Common myeloid progenitor, CD34-positive (primary cell): ENCODE data around the gene PVALEF.

ENCODE experiments used
- CTCF ChIA-PET: fragments of 350-600 bp; sonication (Branson Sonifier 250); formaldehyde crosslinking; loops from one replicate; lab custom pipeline; 2021; ENCODE audit warnings: antibody characterized with exemption; lab: Charles Lee
- POLR2A ChIA-PET: fragments of 350-600 bp; sonication (Branson Sonifier 250); formaldehyde crosslinking; loops from one replicate; lab custom pipeline; 2021; ENCODE audit warnings: antibody characterized with exemption; lab: Charles Lee
- DNase-seq, 3 donors: peaks; one replicate each; pipeline versions ENCODE4 v3.0.0 to v3.0.0-alpha.2; 2013
- H3K27ac ChIP-seq, 2 experiments: 1 replicate in 1 of 2; 2 replicates in 1 of 2; pipeline ENCODE4 v1.7.0; 2013; ENCODE audit warnings: inconsistent platforms in 2 of 2, low read length in 2 of 2, mild to moderate bottlenecking in 2 of 2, low read depth in 1 of 2, moderate library complexity in 1 of 2; ENCODE audit not compliant: severe bottlenecking in 2 of 2, insufficient read depth in 1 of 2, poor library complexity in 1 of 2
- H3K27me3 ChIP-seq, 5 experiments: replicated peaks in 2 of 5; 1 replicate in 3 of 5; 2 replicates in 2 of 5; pipeline versions ENCODE4 v1.6.1 to v1.7.0; 2013; ENCODE audit warnings: low read length in 4 of 5, mild to moderate bottlenecking in 2 of 5, moderate library complexity in 2 of 5, inconsistent platforms in 1 of 5; ENCODE audit not compliant: insufficient read depth in 5 of 5, control insufficient read depth in 4 of 5
- H3K36me3 ChIP-seq, 4 experiments: 1 replicate in 2 of 4; 2 replicates in 2 of 4; pipeline versions ENCODE4 v1.6.1 to v1.7.0; 2013; ENCODE audit warnings: low read length in 3 of 4, control low read depth in 1 of 4, mild to moderate bottlenecking in 1 of 4; ENCODE audit not compliant: control insufficient read depth in 4 of 4, insufficient read depth in 4 of 4
- H3K4me1 ChIP-seq, 4 experiments: 1 replicate in 3 of 4; 2 replicates in 1 of 4; pipeline versions ENCODE4 v1.6.1 to v1.7.1; 2013; ENCODE audit warnings: low read length in 3 of 4, mild to moderate bottlenecking in 3 of 4, control low read depth in 1 of 4, inconsistent platforms in 1 of 4, moderate library complexity in 1 of 4; ENCODE audit not compliant: control insufficient read depth in 4 of 4, insufficient read depth in 4 of 4; ENCODE audit errors: control extremely low read depth in 1 of 4
- H3K4me3 ChIP-seq, 7 experiments: 1 replicate in 4 of 7; 2 replicates in 3 of 7; pipeline versions ENCODE4 v1.5.1 to v1.7.0; 2013; ENCODE audit warnings: mild to moderate bottlenecking in 7 of 7, low read length in 6 of 7, moderate library complexity in 6 of 7, inconsistent platforms in 2 of 7, low read depth in 2 of 7, control low read depth in 1 of 7; ENCODE audit not compliant: insufficient read depth in 4 of 7, control insufficient read depth in 1 of 7; ENCODE audit errors: extremely low read depth in 1 of 7
- H3K9me3 ChIP-seq, 5 experiments: 1 replicate in 4 of 5; 2 replicates in 1 of 5; pipeline versions ENCODE4 v1.6.1 to v1.7.1; 2013; ENCODE audit warnings: low read length in 4 of 5, mild to moderate bottlenecking in 2 of 5, inconsistent platforms in 1 of 5, low read depth in 1 of 5, moderate library complexity in 1 of 5; ENCODE audit not compliant: control insufficient read depth in 4 of 5, insufficient read depth in 2 of 5; ENCODE audit errors: control extremely low read depth in 1 of 5
- WGBS: methylation state at CpG from one replicate; pipeline ENCODE4 v1.1.5; 2013; ENCODE audit not compliant: insufficient coverage; 5-methylcytosine and 5-hydroxymethylcytosine counted together

Gene PVALEF

GRCh38 chr17:81202318-81202717, 37.0 kb downstream of the PVALEF start:
- Histone ChIP-seq H3K27me3 (no peaks in the 10 kb centered on the region), H3K4me3 (no peak overlapping the region), H3K9me3 (no peaks in the 10 kb centered on the region), H3K27ac (no peak overlapping the region), H3K4me1 (peaks cover 0 to 13% (median 5%) of the 10 kb centered on the region in 4 experiments), H3K36me3 (peaks cover 3 to 51% (median 30%) of the 10 kb centered on the region in 4 experiments)
- ChIA-PET POLR2A (no interaction called here), CTCF (interaction anchor here (8.2 kb wide), 1 partner anchor 60 kb away, joined by 60 read pairs; no protein-coding TSS in a partner anchor)
- DNase-seq: no peak
- WGBS: 98% methylated on average over 10 of the region's 10 CpGs

GRCh38 chr17:81203136-81203535, 37.8 kb downstream of the PVALEF start:
- ChIA-PET POLR2A (no interaction called here), CTCF (interaction anchor here (1.4 to 8.2 kb wide), 2 partner anchors 57 to 61 kb away, joined by 4 to 60 read pairs; no protein-coding TSS in a partner anchor)
- no peaks in the 10 kb centered on the region for H3K9me3 ChIP-seq
- no peak overlapping the region for H3K27ac ChIP-seq
- peaks cover 0 to 15% (median 7%) of the 10 kb centered on the region in 4 experiments for H3K4me1 ChIP-seq
- H3K36me3 ChIP-seq: peaks cover 3 to 45% (median 29%) of the 10 kb centered on the region in 4 experiments
- DNase-seq: no peak
- WGBS: 97% methylated on average over 20 of the region's 20 CpGs
- H3K27me3 ChIP-seq: no peaks in the 10 kb centered on the region
- no peak overlapping the region for H3K4me3 ChIP-seq

GRCh38 chr17:81204578-81204977, 39.3 kb downstream of the PVALEF start:
- POLR2A ChIA-PET: no interaction called here
- H3K9me3 ChIP-seq: no peaks in the 10 kb centered on the region
- no peak for DNase-seq
- peaks cover 3 to 32% (median 23%) of the 10 kb centered on the region in 4 experiments for H3K36me3 ChIP-seq
- CTCF ChIA-PET: interaction anchor here (1.2 to 8.2 kb wide), 4 partner anchors 22 to 63 kb away, joined by 3 to 60 read pairs (median 6); no protein-coding TSS in a partner anchor
- H3K4me3 ChIP-seq: no peak overlapping the region
- WGBS: 95% methylated on average over 4 of the region's 10 CpGs
- peaks cover 0 to 15% (median 7%) of the 10 kb centered on the region in 4 experiments for H3K4me1 ChIP-seq
- H3K27ac ChIP-seq: no peak overlapping the region
- H3K27me3 ChIP-seq: no peaks in the 10 kb centered on the region

GRCh38 chr17:81206166-81206565, 40.9 kb downstream of the PVALEF start:
- 93% methylated on average over 3 of the region's 4 CpGs for WGBS
- POLR2A ChIA-PET: no interaction called here
- H3K4me1 ChIP-seq: peaks cover 0 to 20% (median 12%) of the 10 kb centered on the region in 4 experiments
- no peaks in the 10 kb centered on the region for H3K9me3 ChIP-seq
- H3K27ac ChIP-seq: no peak overlapping the region
- no peak overlapping the region for H3K4me3 ChIP-seq
- CTCF ChIA-PET: interaction anchor here (0.7 to 2.0 kb wide), 3 partner anchors 8 to 63 kb away, joined by 3 to 9 read pairs (median 5); partner anchors contain the start of genes NDUFAF8 and TEPSIN
- peaks cover 3 to 35% (median 23%) of the 10 kb centered on the region in 4 experiments for H3K36me3 ChIP-seq
- H3K27me3 ChIP-seq: no peaks in the 10 kb centered on the region
- DNase-seq: no peak

- DNase-seq: no peak
- POLR2A ChIA-PET: no interaction called here
- Histone ChIP-seq H3K36me3 (peaks cover 3 to 35% (median 22%) of the 10 kb centered on the region in 4 experiments), H3K27me3 (no peaks in the 10 kb centered on the region), H3K4me3 (no peak overlapping the region), H3K4me1 (peaks cover 0 to 24% (median 14%) of the 10 kb centered on the region in 4 experiments), H3K9me3 (no peaks in the 10 kb centered on the region), H3K27ac (no peak overlapping the region)
- CTCF ChIA-PET: interaction anchor here (2.0 kb wide), 1 partner anchor 9 kb away, joined by 5 read pairs; no protein-coding TSS in a partner anchor
- 98% methylated on average over 7 of the region's 12 CpGs for WGBS
Measured at GRCh38 chr17:81206657-81207056, 41.4 kb downstream of the PVALEF start.

GRCh38 chr17:81207610-81208581, 42.6 kb downstream of the PVALEF start:
- no peaks in the 10 kb centered on the region for H3K9me3 ChIP-seq
- ChIA-PET POLR2A (no interaction called here), CTCF (interaction anchor here (1.5 to 2.0 kb wide), 2 partner anchors 10 to 66 kb away, joined by 5 to 7 read pairs; no protein-coding TSS in a partner anchor)
- H3K4me1 ChIP-seq: peaks cover 0 to 24% (median 14%) of the 10 kb centered on the region in 4 experiments
- H3K27ac ChIP-seq: no peak overlapping the region
- peak; percentile 79 to 95 (median 92) for DNase-seq
- WGBS: 72% methylated on average over 18 of the region's 21 CpGs
- no peak overlapping the region for H3K4me3 ChIP-seq
- peaks cover 3 to 35% (median 18%) of the 10 kb centered on the region in 4 experiments for H3K36me3 ChIP-seq
- no peaks in the 10 kb centered on the region for H3K27me3 ChIP-seq
